Bronchial smooth muscle cell (primary cell): ENCODE results near the gene SAMD9L. TPM values are rescaled to one million over a fixed set of nuclear protein-coding genes. Genes with fewer than 3 reads are reported as not detected.

ENCODE experiments used
- total RNA-seq: library from RNA; depleted of rRNA; stranded (reverse); fragments of >200 nt; gene quantifications from 2 replicates; pipeline ENCODE4 v1.2.1, GENCODE V29; 2014

Gene SAMD9L
- total RNA-seq: 11.0 and 16.2 TPM in 2 replicates

GRCh38 chr7:93148144-93148543, at the start of gene SAMD9L:
Gene SAMD9L (minus strand): TSS chr7:93148385. CDS start chr7:93135971, 12,414 bp downstream.

GRCh38 chr7:93117852-93118530, 30.2 kb downstream of the SAMD9L start, which contains the start of gene SAMD9:
Gene SAMD9 (minus strand): TSS chr7:93117979. CDS start chr7:93106097, 11,882 bp downstream.

Other genes with a start within 250 kb of the SAMD9L start
- 9.5 and 15.6 TPM in 2 replicates for gene SAMD9, start 30.4 kb downstream of the SAMD9L start, total RNA-seq
- 0.09 and 0.16 TPM in 2 replicates for gene HEPACAM2, start 78.1 kb upstream of the SAMD9L start, total RNA-seq
- 36.1 and 39.8 TPM in 2 replicates for gene VPS50, start 84.0 kb upstream of the SAMD9L start, total RNA-seq